ENCODE data around the gene PSMG4. TPM values are rescaled to one million over a fixed set of nuclear protein-coding genes. Genes with fewer than 3 reads are reported as not detected.

PSMG4 gene
- total and polyA plus RNA-seq, 10 of the 15 experiments (the other 5 are each of a cell fraction or from before 2014, with no cell fraction given), result 7.1 to 62.6 (median 29.8) TPM

DNA sequence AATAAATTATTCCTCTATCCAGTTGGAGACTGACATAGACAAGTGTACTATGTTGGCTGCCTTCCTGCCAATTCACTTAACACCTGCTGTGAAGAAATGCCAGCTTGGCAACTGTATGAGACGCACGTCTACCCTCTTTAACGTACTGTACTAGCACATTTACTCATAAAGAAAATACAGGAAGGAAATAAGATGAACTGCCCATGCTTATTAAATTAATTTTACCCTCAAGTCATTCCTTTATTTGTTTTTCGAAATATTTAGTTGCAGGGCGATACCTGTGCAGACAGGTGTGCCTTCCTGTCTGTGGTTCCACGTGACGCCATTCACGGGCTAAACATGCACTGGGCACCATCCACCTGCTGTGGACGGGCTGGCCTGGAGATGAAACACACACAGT, 52.0 kb downstream of the PSMG4 start (continued):
- TF ChIP-seq, protein P1, sequence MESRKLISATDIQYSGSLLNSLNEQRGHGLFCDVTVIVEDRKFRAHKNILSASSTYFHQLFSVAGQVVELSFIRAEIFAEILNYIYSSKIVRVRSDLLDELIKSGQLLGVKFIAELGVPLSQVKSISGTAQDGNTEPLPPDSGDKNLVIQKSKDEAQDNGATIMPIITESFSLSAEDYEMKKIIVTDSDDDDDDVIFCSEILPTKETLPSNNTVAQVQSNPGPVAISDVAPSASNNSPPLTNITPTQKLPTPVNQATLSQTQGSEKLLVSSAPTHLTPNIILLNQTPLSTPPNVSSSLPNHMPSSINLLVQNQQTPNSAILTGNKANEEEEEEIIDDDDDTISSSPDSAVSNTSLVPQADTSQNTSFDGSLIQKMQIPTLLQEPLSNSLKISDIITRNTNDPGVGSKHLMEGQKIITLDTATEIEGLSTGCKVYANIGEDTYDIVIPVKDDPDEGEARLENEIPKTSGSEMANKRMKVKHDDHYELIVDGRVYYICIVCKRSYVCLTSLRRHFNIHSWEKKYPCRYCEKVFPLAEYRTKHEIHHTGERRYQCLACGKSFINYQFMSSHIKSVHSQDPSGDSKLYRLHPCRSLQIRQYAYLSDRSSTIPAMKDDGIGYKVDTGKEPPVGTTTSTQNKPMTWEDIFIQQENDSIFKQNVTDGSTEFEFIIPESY (IDR thresholded peaks at IDR 0.05), result no peak

DNA sequence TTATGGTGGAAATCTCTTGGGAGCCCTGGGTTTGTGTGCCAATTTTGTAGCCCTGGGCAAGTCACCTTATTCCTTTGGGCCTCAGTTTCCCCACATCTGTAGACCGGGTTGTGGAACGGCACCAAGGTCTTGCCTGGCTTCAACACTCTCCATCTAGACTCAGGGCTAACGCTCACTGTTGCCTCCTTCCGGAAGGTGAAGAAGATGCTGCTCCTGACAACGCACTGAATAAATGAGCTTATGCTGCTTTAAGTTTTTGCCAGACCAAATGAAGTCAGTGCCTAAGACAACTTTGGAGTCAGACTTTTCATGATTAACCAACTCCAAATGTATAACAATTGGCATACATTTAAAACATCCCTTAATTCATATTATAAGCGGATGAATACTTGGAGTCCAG, 53.1 kb downstream of the PSMG4 start:
- ChIA-PET POLR2A (no interaction called here), CTCF (no interaction called here), SMC1A (ENCODE audit: uncharacterized antibody, unreplicated experiment) (interaction anchor here (0.7 kb wide), 1 partner anchor 50 kb away, joined by 3 read pairs; no protein-coding TSS in a partner anchor), RAD21 (ENCODE audit: unreplicated experiment) (no interaction called here)
- no peak for ATAC-seq
- no peaks in the 10 kb centered on the region for H3K4me1 ChIP-seq (ENCODE audit: control insufficient read depth, insufficient read depth, low read length)
- in situ Hi-C loops (cut with MboI) (no loop called here), intact Hi-C loops (cut with micrococcal nuclease; ENCODE audit: unreplicated experiment) (no loop called here)
- no peaks in the 10 kb centered on the region for H4K20me1 ChIP-seq (ENCODE audit: control insufficient read depth, insufficient read depth)
- no peak overlapping the region for H3K27ac ChIP-seq (ENCODE audit: control insufficient read depth, insufficient read depth)
- no peak overlapping the region for H2AFZ ChIP-seq (ENCODE audit: control insufficient read depth, low read depth, low read length)
- no peaks in the 10 kb centered on the region for H3K79me2 ChIP-seq (ENCODE audit: control insufficient read depth, insufficient read depth, low read length)
- FAIRE-seq, result no peak
- no peak for DNase-seq (ENCODE audit: low read depth, low spot score)
- WGBS (ENCODE audit: insufficient coverage, insufficient replicate concordance, low lambda C conversion rate, missing lambda C conversion rate), result 69% methylated on average over 6 of the region's 6 CpGs
- no peaks in the 10 kb centered on the region for H3K27me3 ChIP-seq (replicated peaks in 1 of 2; ENCODE audit: control insufficient read depth in 2 of 2, insufficient read depth in 2 of 2, low read length in 1 of 2)
- no peaks in the 10 kb centered on the region for H3K36me3 ChIP-seq (ENCODE audit: control insufficient read depth in 2 of 2, insufficient read depth in 2 of 2, low read length in 1 of 2)
- H3K9ac ChIP-seq (ENCODE audit: control insufficient read depth, insufficient read depth, low read length), result no peak overlapping the region
- no peak overlapping the region for H3K4me2 ChIP-seq (ENCODE audit: control insufficient read depth, insufficient read depth)
- TF ChIP-seq, protein P2, sequence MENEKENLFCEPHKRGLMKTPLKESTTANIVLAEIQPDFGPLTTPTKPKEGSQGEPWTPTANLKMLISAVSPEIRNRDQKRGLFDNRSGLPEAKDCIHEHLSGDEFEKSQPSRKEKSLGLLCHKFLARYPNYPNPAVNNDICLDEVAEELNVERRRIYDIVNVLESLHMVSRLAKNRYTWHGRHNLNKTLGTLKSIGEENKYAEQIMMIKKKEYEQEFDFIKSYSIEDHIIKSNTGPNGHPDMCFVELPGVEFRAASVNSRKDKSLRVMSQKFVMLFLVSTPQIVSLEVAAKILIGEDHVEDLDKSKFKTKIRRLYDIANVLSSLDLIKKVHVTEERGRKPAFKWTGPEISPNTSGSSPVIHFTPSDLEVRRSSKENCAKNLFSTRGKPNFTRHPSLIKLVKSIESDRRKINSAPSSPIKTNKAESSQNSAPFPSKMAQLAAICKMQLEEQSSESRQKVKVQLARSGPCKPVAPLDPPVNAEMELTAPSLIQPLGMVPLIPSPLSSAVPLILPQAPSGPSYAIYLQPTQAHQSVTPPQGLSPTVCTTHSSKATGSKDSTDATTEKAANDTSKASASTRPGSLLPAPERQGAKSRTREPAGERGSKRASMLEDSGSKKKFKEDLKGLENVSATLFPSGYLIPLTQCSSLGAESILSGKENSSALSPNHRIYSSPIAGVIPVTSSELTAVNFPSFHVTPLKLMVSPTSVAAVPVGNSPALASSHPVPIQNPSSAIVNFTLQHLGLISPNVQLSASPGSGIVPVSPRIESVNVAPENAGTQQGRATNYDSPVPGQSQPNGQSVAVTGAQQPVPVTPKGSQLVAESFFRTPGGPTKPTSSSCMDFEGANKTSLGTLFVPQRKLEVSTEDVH (IDR thresholded peaks at IDR 0.05; ENCODE audit: low read depth, partially characterized antibody), result no peak
- TF ChIP-seq, protein P3, sequence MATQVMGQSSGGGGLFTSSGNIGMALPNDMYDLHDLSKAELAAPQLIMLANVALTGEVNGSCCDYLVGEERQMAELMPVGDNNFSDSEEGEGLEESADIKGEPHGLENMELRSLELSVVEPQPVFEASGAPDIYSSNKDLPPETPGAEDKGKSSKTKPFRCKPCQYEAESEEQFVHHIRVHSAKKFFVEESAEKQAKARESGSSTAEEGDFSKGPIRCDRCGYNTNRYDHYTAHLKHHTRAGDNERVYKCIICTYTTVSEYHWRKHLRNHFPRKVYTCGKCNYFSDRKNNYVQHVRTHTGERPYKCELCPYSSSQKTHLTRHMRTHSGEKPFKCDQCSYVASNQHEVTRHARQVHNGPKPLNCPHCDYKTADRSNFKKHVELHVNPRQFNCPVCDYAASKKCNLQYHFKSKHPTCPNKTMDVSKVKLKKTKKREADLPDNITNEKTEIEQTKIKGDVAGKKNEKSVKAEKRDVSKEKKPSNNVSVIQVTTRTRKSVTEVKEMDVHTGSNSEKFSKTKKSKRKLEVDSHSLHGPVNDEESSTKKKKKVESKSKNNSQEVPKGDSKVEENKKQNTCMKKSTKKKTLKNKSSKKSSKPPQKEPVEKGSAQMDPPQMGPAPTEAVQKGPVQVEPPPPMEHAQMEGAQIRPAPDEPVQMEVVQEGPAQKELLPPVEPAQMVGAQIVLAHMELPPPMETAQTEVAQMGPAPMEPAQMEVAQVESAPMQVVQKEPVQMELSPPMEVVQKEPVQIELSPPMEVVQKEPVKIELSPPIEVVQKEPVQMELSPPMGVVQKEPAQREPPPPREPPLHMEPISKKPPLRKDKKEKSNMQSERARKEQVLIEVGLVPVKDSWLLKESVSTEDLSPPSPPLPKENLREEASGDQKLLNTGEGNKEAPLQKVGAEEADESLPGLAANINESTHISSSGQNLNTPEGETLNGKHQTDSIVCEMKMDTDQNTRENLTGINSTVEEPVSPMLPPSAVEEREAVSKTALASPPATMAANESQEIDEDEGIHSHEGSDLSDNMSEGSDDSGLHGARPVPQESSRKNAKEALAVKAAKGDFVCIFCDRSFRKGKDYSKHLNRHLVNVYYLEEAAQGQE (IDR thresholded peaks at IDR 0.05; ENCODE audit: low read depth, low read length), result no peak
- no peak for TF ChIP-seq YY1 (IDR thresholded peaks at IDR 0.05; ENCODE audit: low read depth, low read length)
- no peaks in the 10 kb centered on the region for H3K9me3 ChIP-seq (replicated peaks; ENCODE audit: control insufficient read depth, insufficient read depth, low read length)
- BruUV-seq (replicated peaks), result no TSS peak
- no peak overlapping the region for H3K4me3 ChIP-seq

Data from GM12878 (cell line).